ENCODE data around the gene SCN10A. TPM values are rescaled to one million over a fixed set of nuclear protein-coding genes. Genes with fewer than 3 reads are reported as not detected.

The SCN10A gene
- total RNA-seq, 1 donor from 2014 or later: not detected

- DNase-seq (ENCODE audit: low read depth): no peak
Measured at GRCh38 chr3:38652934-38653333, 163.1 kb downstream of the SCN10A start.

GRCh38 chr3:38651153-38651789, 164.7 kb downstream of the SCN10A start:
- peak; percentile 75 for DNase-seq (ENCODE audit: low read depth)

GRCh38 chr3:38650248-38650951, 165.6 kb downstream of the SCN10A start:
- no peak for DNase-seq (ENCODE audit: low read depth)

- DNase-seq (ENCODE audit: low read depth): peak; percentile 78
Measured at GRCh38 chr3:38649500-38650247, 166.3 kb downstream of the SCN10A start, which contains the start of gene SCN5A. Gene SCN5A, minus strand, starts transcription at chr3:38649687. Its CDS starts 16,380 bp downstream, at chr3:38633307.

GRCh38 chr3:38648659-38649499, 167.1 kb downstream of the SCN10A start:
- no peak for DNase-seq (ENCODE audit: low read depth)

- no peak for DNase-seq (ENCODE audit: low read depth)
Measured at GRCh38 chr3:38648024-38648658, 167.9 kb downstream of the SCN10A start.

- DNase-seq (ENCODE audit: low read depth): no peak
Measured at GRCh38 chr3:38647217-38647970, 168.6 kb downstream of the SCN10A start.

Other genes with a start within 250 kb of the SCN10A start
- 72.3 and 194 TPM in 2 replicates for gene SCN5A, start 166.5 kb downstream of the SCN10A start, total RNA-seq
- not detected in 2 replicates for gene SCN11A, start 235.7 kb upstream of the SCN10A start, total RNA-seq
- 16.6 and 20.3 TPM in 2 replicates for gene WDR48, start 235.8 kb upstream of the SCN10A start, total RNA-seq